ENCODE measurements around the gene MX1.

DNA sequence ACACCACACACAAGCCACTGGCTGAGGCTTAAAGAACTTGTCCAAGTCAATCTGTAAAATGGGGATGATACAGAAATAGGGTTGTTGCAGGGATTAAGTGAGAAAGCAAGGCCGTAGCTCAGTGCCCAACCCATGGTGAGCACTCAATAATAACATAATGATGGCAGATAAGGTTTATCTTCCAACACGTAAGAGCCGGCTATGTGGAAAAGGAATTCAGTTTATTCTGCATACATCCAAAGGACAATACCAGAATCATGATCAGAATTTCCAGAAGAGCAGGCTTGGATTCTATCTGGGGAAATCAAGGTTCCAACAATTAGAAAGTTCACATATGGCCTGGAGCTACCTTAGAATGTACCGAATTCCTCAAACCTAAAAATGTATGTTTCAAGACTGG is 77.3 kb downstream of the MX1 start:
- TF ChIP-seq CTCF (conservative IDR thresholded peaks at IDR 0.05) (no peak), ZFX (IDR thresholded peaks at IDR 0.05) (no peak)

Measured in C4-2B (cell line).